Smooth muscle cell (in vitro differentiated cells): ENCODE results near the gene CALML4. TPM values are rescaled to one million over a fixed set of nuclear protein-coding genes. Genes with fewer than 3 reads are reported as not detected.
"Not testable (repeated sequence)": the region's sequence is repeated elsewhere in the genome, so short reads cannot be mapped to it uniquely, and the experiment has no call there.

Experiments used
- DNase-seq: peaks from one replicate; lab custom pipeline; 2025; ENCODE audit not compliant: unreplicated experiment; lab: John Stamatoyannopoulos, UW
- H2AFZ ChIP-seq: fragments of 200-600 bp; sonication (generic); 2 replicates; pipeline ENCODE4 v1.6.0; 2016; ENCODE audit warnings: antibody characterized with exemption, low read depth, mild to moderate bottlenecking
- H3F3A ChIP-seq: fragments of 200-600 bp; sonication (generic); 2 replicates; pipeline ENCODE4 v1.6.0; 2017; ENCODE audit warnings: antibody characterized with exemption, low read depth
- H3K27ac ChIP-seq: fragments of 200-600 bp; sonication (generic); 2 replicates; pipeline ENCODE4 v1.5.1; 2016; ENCODE audit warnings: low read depth, mild to moderate bottlenecking
- H3K27me3 ChIP-seq: fragments of 200-600 bp; sonication (generic); 2 replicates; pipeline ENCODE4 v1.6.1; 2016; ENCODE audit warnings: low read depth, mild to moderate bottlenecking
- H3K36me3 ChIP-seq: fragments of 200-600 bp; sonication (generic); 2 replicates; pipeline ENCODE4 v1.5.1; 2016; ENCODE audit warnings: low read depth
- H3K4me1 ChIP-seq: fragments of 200-600 bp; sonication (generic); 2 replicates; pipeline ENCODE4 v1.5.1; 2016; ENCODE audit warnings: low read depth
- H3K4me2 ChIP-seq: fragments of 200-600 bp; sonication (generic); 2 replicates; pipeline ENCODE4 v1.6.0; 2016; ENCODE audit warnings: mild to moderate bottlenecking
- H3K4me3 ChIP-seq: fragments of 200-600 bp; sonication (generic); 2 replicates; pipeline ENCODE4 v1.5.1; 2016; ENCODE audit warnings: mild to moderate bottlenecking
- H3K79me2 ChIP-seq: fragments of 200-600 bp; sonication (generic); 2 replicates; pipeline ENCODE4 v1.6.0; 2016; ENCODE audit warnings: low read depth, mild to moderate bottlenecking
- H3K9ac ChIP-seq: fragments of 200-600 bp; sonication (generic); 2 replicates; pipeline ENCODE4 v1.6.0; 2016; ENCODE audit warnings: low read depth
- H3K9me3 ChIP-seq: fragments of 200-600 bp; sonication (generic); replicated peaks from 2 replicates; pipeline ENCODE4 v1.5.1; 2016; ENCODE audit warnings: low read depth
- H4K20me1 ChIP-seq: fragments of 200-600 bp; sonication (generic); 2 replicates; pipeline ENCODE4 v1.6.0; 2016; ENCODE audit warnings: low read depth
- CTCF ChIP-seq: fragments of 200-600 bp; sonication (generic); IDR thresholded peaks from 2 replicates; pipeline ENCODE4 v1.5.1; 2017; ENCODE audit warnings: borderline replicate concordance, mild to moderate bottlenecking, antibody characterized with exemption; ENCODE audit not compliant: insufficient read depth, poor library complexity, severe bottlenecking
- WGBS: methylation state at CpG from one replicate; pipeline ENCODE4 v1.1.7; 2016; ENCODE audit warnings: low lambda C conversion rate; 5-methylcytosine and 5-hydroxymethylcytosine counted together
- polyA plus RNA-seq: library from polyadenylated mRNA; unstranded; fragments of >200 nt; fragmentation: Nextera tagmentation; extraction: Ambion mirVana; gene quantifications from 2 replicates; pipeline ENCODE4 v1.2.1, GENCODE V29; 2016
- total RNA-seq: library from RNA; depleted of rRNA; stranded (reverse); fragments of >200 nt; gene quantifications from 2 replicates; pipeline ENCODE4 v1.2.3, GENCODE V29; 2014

Gene CALML4
- total and polyA plus RNA-seq, 2 experiments from 2014 or later, result 1.3 to 2.6 TPM

DNA sequence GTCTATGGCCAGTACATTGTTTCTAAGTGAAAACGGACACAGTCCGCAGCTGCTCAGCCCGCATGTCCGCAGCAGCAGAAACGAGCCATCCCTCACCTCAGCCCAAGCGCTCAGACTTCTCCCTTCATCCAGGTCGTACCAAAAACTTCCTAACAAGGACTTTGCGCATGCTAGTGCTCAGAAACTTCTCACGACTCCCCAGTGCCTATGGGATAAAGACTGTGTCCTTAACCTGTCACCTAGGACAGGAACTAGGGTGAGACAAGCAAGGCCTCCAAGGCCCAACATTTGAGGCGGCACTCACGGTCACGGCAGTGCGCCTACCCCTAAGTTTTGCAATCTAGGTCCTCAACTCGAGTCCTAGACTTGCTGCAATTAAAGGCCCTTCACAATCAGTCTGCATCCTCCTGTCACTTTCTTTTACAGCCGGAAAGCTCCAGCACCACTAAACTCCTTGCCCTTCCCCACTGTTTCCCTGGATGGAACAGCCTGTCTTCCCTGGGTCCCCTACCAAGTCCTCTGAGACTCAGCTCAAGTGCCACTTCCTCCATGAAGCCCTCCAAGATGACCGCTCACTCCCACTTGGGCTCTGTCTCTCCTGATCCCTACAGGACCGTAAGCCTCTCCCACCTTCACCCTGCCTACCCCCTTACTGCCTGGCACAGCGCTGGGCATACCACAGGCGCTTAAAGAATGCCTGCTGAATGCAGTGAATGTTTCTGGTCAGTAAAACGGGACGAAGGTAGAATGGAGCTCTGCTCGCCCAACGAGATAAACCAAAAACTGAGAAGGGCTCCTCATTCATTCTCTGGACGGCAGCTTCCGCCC, 23.2 kb upstream of the CALML4 start:
- WGBS, result 38% methylated on average over 25 of the region's 25 CpGs
- no peaks in the 10 kb centered on the region for H3F3A ChIP-seq
- no peaks in the 10 kb centered on the region for H3K9me3 ChIP-seq
- peak overlapping the region; percentile 97 for H3K4me2 ChIP-seq
- peak overlapping the region; percentile 99 for H3K4me3 ChIP-seq
- no peak for DNase-seq
- no peaks in the 10 kb centered on the region for H3K27me3 ChIP-seq
- peaks cover 22% of the 10 kb centered on the region for H3K4me1 ChIP-seq
- H4K20me1 ChIP-seq, result peaks cover 10% of the 10 kb centered on the region
- no peak overlapping the region for H3K27ac ChIP-seq
- peaks cover 40% of the 10 kb centered on the region for H3K79me2 ChIP-seq
- H3K36me3 ChIP-seq, result no peaks in the 10 kb centered on the region
- peak overlapping the region; percentile 95 for H2AFZ ChIP-seq
- no peak for TF ChIP-seq CTCF
- H3K9ac ChIP-seq, result peak overlapping the region; percentile 81

GRCh38 chr15:68227643-68228142, 22.6 kb upstream of the CALML4 start:
- no peak for DNase-seq
- Histone ChIP-seq H3K79me2 (peaks cover 44% of the 10 kb centered on the region), H3K4me1 (peaks cover 22% of the 10 kb centered on the region), H3K9ac (no peak overlapping the region), H3K27ac (no peak overlapping the region), H3K4me2 (peak overlapping the region; percentile 97), H3K36me3 (no peaks in the 10 kb centered on the region), H3F3A (no peaks in the 10 kb centered on the region), H3K9me3 (no peaks in the 10 kb centered on the region), H2AFZ (no peak overlapping the region), H3K27me3 (no peaks in the 10 kb centered on the region), H3K4me3 (no peak overlapping the region), H4K20me1 (peaks cover 10% of the 10 kb centered on the region)
- WGBS, result 92% methylated on average over 9 of the region's 9 CpGs
- no peak for TF ChIP-seq CTCF

DNA sequence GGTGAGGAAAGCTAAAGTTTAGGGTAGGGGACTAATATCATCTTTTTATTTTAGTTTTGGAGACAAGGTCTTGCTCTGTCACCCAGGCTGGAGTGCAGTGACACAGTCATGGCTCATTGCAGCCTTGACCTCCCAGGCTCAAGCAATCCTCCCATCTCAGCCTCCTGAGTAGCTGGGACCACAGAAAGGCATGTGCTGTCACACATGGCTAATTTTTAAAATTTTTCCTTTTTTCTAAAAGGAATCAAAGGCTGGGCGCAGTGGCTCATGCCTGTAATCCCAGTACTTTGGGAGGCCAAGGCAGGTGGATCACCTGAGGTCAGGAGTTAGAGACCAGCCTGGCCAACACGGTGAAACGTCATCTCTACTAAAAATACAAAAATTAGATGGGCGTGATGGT, 20.3 kb upstream of the CALML4 start:
- DNase-seq, H3K27ac ChIP-seq, H2AFZ ChIP-seq, H3K36me3 ChIP-seq, H3K9me3 ChIP-seq, H3K4me2 ChIP-seq, H3K4me3 ChIP-seq, H3K27me3 ChIP-seq, H3F3A ChIP-seq, H3K9ac ChIP-seq: not testable (repeated sequence)
- Histone ChIP-seq H3K79me2 (peaks cover 44% of the 10 kb centered on the region), H3K4me1 (peaks cover 15% of the 10 kb centered on the region), H4K20me1 (peaks cover 10% of the 10 kb centered on the region)
- 99% methylated on average over 4 of the region's 4 CpGs for WGBS

DNA sequence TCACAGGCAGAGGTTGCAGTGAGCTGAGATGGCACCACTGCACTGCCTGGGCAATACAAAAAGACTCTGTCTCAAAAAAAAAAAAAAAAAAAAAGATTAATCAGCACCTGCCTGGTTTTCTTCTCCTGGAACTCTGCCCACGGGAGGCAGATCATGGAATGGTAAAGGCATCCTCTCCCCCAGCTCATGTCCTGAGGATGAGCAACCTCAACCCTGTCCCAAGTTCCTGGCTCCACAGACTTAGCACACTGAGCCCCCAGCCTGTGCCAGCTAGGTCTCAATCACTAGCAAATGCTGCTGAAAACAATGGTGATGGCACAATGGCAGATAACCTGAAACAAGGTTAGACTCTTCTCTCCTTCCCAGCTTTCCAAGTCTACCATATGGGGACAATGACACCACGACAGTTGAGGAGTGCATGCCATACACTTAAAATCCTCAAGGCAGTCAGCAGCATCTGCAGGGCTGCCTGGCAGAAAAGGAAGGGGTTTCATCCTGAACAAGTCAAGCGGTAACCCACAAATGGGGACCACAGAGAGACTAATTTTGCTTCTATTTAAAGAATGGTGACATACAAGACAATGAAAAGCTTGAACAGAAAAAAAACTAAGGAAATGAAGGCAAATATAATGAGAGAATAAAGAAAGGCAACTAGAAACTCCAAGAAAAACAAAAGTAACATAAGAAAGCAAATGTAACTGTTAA, 19.6 kb upstream of the CALML4 start:
- H4K20me1 ChIP-seq, result peaks cover 10% of the 10 kb centered on the region
- H3K27me3 ChIP-seq, result no peaks in the 10 kb centered on the region
- H3F3A ChIP-seq, result no peaks in the 10 kb centered on the region
- DNase-seq, result no peak
- H3K27ac ChIP-seq, result no peak overlapping the region
- peaks cover 9% of the 10 kb centered on the region for H3K4me1 ChIP-seq
- no peaks in the 10 kb centered on the region for H3K9me3 ChIP-seq
- H3K9ac ChIP-seq, result no peak overlapping the region
- no peaks in the 10 kb centered on the region for H3K36me3 ChIP-seq
- peaks cover 46% of the 10 kb centered on the region for H3K79me2 ChIP-seq
- no peak overlapping the region for H3K4me3 ChIP-seq
- no peak for TF ChIP-seq CTCF
- H2AFZ ChIP-seq, result no peak overlapping the region
- H3K4me2 ChIP-seq, result no peak overlapping the region
- 96% methylated on average over 3 of the region's 3 CpGs for WGBS
